ENCODE measurements around the gene ECHDC3.

The ECHDC3 gene

DNA sequence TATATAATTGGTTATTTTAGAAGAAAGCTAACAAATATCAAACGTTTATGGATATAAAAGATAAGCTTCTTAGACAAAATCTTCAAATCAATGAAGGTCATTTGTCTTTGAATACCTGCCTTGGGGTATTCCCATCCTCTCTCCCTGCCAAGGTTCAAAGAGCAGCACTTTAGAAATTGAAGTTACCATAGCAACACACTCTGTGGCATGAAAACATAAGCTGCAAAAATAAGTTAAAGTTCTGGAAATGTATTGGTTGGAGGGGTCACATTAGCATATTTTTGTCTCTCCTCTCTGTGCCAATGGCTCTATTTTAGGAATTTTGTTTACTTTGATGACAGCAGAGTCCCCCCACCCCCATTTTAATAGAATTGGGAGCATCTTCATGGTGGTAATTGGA is 12.0 kb downstream of the ECHDC3 start:
- no peak for DNase-seq (ENCODE audit: low read depth)

DNA sequence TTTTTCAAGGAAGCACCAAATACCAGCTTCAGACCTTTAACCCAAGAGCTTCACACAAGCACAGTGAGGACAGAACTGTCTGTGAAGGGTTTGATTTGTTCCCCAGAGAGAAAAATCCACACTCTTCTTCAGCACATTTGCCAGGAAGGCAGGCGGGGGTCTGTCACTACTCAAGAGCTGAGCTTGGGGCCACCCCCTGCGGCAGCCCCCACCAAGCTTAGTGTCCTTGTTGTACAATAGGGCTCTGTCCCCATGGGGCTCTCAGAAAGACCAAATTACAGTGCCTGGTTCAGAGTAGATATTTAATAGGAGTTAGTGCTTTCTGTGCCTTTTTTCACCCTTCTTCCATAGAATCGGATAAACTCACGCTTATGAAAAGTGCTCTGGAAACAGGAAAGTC is 12.4 kb downstream of the ECHDC3 start:
- no peak for DNase-seq (ENCODE audit: low read depth)

DNA sequence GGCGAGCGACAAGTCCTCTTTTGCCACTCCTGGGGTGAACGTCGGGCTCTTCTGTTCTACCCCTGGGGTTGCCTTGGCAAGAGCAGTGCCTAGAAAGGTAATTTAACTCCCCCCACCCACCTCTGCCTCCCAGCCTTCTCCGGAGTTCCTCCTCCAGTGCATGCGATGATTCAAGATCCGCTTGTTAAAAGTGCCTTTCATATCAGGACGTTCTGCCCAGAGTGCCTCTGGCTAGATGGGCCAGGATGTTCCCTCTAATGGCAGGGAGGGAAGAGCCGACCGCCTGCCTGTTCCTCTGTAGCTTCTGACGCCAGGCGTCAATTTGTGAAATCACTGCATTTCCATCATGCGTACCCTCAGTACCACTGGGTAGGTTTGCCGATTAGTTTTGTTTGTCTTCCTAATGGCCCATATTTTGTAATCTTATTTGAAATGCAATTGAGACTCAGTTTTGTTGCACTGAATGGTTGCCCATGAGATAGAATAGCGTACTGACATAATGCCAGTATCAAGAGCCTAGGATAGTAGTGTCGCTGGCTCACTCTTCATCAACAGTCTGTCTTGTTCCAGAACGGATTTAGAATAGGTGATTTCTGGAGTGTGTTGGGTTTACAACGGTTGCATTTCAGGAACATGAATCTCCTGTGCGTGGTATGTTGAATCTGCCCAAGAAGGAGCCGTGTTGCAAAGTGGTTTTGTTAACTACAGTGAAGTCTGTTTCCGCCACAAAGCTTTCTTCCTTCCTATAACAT is 13.5 kb downstream of the ECHDC3 start:
- DNase-seq (ENCODE audit: low read depth): no peak

DNA sequence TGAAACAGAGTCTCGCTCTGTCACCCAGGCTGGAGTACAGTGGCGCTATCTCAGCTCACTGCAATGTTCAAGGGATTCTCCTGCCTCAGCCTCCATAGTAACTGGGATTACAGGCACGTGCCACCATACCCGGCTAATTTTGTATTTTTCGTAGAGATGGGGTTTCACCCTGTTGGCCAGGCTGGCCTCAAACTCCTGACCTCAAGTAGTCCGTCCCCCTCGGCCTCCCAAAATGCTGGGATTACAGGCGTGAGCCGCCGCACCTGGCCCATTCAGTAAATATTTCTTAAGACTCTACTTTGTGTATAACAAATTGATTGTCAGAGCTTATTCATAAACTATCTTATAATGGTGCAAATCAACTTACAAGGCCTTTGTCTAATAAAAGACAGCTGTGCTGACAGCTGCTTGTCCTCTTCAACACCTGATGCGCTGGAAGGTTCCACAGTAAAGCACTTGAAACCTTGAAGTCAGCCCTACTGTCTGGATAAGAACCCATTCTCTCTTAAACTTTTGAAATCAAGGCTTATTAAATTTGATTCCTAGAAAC is 14.7 kb downstream of the ECHDC3 start:
- DNase-seq (ENCODE audit: low read depth): no peak

DNA sequence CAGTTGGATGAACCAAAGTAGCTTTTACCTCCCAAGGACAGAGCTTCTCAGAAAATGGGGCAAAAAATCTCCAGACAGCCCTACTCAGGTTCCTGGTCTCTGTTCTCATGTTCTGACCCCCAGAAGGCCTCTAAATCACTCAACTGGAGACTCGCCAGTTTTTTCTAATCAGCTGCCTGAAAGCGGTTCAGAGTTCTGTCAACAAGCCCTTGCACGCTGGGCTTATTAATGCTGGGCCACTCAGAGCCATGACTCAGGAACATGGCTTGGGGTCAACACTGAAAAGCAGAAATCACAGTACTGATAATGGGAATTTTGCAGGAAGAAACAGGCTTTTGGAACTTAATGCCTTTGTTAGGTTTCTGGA is 15.3 kb downstream of the ECHDC3 start:
- no peak for DNase-seq (ENCODE audit: low read depth)

DNA sequence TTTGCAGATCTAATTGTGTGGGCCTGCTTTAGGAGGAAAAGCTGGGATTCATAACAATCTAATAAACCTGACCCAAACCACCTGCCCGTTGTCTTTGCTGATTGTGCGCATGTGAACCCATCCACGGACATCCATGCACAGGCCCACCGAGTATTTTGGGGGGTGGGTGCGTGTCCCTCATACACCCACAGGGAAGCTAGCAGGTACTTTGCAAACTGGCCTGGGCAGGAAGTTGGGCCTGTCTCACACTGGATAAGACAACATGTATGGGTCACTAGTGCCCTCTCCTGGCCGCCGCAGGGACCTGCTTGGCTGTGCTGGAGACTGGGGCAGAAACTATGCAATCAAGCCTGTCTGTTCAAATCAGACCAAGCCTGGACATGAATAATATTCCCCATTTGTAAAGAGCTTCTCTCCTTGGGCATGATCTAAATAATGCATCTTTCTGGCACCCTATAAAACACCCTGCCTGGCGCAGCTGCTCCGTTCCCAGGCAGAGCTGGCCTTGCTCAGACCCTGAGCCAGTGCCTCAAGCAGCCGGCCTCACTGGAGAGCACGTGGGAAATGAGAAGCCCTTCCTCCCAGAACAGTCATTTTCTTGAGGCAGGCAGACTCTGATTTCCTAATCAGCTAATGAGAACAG is 15.8 kb downstream of the ECHDC3 start:
- DNase-seq (ENCODE audit: low read depth): peak; percentile 35

DNA sequence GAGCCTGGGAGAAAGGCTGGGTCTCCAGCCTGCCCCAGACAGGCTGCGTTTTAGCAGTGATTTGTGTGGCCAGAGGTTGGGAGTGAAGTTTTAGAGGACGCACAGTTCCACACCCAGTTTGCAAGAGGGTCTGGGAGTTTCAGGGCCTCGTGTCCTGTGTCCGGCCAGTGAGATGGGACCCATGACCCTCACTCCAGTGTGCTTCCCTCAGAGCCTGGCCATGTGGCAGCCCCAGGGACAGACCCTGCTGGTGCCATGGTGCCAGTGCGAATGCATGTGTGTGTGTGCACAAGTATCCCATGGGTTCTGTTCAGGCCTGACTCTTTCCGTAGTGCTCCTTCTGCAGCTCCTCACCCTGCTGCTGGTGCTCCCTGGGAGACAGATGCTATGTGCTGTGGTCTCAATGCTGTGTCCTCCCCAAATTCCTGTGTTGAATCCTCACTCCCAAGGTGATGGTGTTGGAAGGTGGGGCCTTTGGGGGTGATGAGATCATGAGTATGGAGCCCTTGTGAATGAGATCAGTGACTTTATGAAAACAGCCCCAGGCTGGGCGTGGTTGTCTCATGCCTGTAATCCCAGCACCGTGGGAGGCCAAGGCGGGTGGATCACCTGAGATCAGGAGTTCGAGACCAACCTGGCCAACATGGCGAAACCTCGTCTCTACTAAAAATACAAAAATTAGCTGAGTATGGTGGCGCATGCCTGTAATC is 16.5 kb downstream of the ECHDC3 start:
- DNase-seq (ENCODE audit: low read depth): no peak

DNA sequence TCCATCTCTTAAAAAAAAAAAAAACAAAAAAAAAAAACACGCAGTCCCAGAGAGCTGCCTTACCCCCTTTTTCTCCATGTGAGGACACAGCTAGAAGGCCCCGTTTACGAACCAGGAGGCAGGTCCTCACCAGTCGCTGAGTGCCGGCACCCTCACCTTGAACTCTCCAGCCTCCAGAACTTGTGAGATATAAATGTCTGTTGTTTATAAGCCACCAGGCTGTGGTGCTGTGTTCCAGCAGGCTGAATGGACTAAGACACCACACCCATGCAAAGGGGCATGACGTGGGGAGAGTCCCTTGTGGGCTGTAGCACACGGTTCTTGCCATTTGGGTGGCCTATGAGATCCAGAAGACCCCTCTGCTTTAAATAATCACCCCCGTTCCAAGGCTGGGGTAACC is 17.2 kb downstream of the ECHDC3 start:
- DNase-seq (ENCODE audit: low read depth): no peak

DNA sequence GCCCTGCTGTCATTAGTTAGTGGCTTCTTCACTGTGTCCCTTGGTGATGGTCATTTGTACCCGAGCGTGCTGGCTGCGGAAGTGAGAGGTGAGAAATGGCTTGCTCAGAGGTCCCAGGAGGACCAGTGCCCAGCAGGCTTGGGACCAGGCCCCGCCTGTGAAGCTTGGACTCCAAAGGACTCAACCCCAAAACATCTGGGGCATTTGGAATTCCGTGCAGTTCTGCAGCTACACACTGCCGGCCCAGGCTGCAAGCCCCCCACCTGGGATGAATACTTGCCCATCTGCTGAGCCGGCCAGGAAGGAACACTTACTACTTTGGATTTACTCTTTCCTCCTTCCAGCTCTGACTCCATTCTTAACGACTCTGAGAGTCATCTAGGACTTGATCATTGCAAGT is 18.0 kb downstream of the ECHDC3 start:
- no peak for DNase-seq (ENCODE audit: low read depth)

DNA sequence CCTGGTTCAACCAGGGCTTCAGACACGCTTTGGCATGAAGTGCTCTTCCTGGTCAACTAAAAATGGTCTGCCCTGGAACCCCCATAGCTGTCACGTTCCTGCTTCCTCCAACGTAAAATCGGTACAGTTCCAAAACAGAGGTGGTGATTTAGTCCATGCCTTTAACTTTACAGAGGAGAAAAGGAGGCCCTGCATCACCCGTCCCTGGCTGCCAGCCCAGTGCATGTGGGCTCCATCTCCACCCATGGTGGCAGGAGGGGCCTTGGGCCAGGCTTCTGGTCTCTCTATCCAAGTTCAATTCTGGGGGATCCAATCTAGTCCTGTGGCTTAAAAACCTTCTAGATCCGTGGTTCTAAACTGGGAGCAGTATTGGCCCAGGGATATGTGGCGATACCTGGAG is 18.7 kb downstream of the ECHDC3 start:
- DNase-seq (ENCODE audit: low read depth): no peak

DNA sequence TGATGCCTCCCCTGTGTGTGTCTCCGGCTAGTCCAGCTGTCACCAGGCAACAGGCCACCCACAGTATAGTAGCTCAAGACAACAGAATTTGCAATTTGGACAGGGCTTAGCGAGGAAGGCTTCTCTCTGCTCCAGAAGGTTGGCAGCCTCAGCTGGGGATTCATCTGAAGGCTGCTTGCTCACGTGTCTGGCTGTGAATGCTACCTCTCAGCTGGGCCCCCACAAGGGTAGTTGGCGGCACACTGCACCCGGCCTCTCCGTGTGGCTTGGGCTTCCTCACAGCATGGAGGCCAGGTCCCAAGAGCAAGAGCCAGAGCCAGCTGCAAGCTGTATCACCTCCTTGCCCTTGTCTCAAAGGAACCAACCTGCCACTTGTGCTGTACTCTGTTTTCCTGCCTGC is 19.2 kb downstream of the ECHDC3 start:
- no peak for DNase-seq (ENCODE audit: low read depth)

DNA sequence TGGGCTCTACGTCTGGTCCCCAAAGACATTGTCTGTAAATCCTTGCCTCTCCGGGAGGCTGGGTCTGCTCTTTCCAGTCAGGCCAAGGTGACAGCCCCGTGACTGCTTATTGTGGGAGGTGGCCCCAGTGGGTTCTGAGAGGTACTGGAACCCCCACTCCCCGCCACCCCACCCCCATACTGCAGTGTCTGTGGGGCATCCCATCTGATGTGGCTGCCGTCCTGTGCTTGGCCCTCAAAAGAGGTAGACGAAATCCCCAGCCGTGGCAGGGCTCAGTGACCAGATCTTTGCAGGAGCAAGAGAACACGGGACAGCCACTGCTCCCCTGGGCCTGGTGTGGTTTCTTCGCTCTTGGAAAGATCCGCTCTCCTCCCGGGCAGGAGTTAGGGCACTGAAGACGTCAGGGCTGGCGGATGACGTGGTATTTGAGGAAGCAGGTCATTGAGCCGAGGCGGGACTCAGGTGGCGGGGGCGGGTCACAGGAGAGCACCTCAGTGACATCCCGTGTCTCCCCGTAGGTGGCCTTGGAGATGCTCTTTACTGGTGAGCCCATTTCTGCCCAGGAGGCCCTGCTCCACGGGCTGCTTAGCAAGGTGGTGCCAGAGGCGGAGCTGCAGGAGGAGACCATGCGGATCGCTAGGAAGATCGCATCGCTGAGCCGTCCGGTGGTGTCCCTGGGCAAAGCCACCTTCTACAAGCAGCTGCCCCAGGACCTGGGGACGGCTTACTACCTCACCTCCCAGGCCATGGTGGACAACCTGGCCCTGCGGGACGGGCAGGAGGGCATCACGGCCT is 20.7 kb downstream of the ECHDC3 start:
- DNase-seq (ENCODE audit: low read depth): no peak

DNA sequence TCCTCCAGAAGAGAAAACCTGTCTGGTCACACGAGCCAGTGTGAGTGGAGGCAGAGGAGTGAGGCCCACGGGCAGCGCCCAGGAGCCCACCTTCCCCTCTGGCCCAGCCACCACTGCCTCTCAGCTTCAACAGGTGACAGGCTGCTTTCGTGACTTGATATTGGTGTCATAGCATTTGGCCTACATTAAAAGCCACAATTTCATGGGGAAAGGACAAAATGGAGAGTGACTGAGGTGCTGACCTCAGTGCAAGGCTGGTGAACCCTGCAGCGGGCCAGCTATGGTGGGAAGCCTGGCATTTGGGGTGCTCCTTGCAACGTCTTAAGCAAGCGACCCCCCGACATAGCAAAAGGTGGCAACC is 21.3 kb downstream of the ECHDC3 start:
- no peak for DNase-seq (ENCODE audit: low read depth)

DNA sequence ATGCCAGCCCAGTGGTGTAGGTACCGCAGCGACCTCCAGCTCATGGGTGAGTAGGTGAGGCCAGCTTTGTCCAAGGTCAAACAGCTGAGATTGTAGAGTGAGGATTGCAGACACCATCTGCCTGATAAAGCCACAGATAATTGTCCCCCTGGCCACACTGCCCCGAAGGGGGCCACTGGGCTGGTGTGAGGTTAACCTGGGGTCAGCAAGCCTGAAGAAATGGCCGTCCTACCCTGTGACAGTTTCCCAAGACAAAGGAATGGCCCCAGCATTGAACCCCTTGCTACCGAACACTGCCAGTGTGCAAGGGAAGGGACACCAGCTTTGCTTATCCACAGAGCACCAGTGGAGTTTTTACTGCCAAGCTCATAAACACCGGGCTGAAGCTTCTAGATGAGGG is 23.0 kb downstream of the ECHDC3 start:
- no peak for DNase-seq (ENCODE audit: low read depth)

DNA sequence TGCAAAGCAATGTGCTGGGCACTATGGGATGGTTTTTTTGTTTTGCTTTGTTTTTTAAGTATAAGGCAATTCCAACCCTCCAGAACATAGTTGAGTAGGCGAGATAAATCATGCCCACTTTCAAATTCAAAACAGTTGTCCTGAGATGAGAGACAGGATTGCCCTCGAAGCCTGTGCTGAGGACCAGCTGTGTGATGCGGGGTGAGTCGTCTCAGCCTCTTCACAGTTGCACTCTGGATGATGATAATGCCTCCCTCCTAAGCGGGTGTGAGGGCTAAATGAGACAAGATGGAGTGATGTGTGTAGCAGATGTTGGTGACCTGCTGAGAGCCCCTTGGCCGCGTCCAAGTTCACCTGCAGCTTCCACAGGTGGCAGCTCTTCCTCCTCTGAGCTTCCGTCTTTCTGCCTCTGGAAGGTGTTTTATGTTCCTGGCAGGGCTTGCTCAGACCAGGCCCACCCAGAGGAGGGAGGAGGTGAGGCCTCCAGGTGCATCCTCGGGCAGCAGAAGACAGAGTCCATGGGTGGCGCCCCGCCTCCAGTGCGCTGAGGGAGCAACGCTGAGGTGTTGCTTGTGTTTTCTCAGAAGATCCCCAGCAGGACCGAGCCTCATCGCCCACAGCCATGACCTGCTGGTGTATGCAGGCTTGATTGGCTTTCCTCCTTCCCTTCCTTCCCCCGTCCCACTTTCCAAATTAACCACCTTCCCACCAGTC is 30.6 kb downstream of the ECHDC3 start:
- no peak for DNase-seq (ENCODE audit: low read depth)

DNA sequence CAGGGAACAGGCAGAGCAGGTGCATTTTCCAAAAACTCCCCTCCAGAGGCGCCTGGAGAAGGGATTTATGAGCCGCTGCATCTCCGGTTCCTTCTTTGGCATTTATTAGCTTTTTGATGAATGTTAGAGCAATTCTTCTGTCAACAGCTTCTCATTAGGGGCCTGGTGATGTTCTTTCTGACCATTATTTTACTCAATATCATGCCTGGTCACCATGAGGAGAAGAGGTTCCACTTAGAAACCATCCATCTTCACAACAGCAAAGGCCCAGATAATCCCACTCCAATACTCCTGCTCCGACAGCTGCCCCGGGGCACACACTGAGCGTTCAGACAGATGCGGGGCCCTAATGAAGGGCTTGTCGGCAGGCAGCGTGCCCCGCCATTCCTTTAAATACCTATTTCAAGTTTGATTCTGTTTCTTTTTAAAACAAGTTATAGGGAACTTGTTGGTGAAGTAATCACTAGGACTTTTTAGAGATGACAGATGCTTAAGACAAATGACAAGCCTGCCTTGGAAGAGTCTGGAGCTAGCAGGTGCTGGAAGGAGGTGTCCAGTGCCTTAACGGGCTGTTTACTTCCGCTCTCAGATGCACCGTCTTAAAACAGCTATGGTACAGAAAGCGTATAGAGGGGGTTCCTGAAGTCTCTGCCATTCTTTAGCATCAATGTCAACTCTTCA is 31.7 kb downstream of the ECHDC3 start:
- DNase-seq (ENCODE audit: low read depth): no peak

DNA sequence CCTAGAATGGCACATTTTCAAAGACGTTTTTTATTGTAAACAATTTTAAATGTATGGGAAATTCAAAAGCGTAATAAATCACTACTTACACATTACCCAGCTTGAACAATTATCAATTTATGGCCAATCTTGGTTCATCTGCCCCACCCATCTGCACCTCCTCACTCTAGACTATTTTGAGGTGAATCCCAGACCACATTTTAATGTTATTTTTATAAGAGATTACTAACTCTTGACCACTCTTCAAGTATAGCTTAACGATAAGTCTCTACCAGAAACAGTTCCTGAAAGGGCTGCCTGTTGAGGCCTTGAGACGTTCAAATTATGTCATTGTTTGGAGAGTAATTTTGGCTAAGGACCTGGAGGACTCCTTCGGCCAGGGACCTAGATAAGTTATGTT is 33.2 kb downstream of the ECHDC3 start:
- no peak for DNase-seq (ENCODE audit: low read depth)

DNA sequence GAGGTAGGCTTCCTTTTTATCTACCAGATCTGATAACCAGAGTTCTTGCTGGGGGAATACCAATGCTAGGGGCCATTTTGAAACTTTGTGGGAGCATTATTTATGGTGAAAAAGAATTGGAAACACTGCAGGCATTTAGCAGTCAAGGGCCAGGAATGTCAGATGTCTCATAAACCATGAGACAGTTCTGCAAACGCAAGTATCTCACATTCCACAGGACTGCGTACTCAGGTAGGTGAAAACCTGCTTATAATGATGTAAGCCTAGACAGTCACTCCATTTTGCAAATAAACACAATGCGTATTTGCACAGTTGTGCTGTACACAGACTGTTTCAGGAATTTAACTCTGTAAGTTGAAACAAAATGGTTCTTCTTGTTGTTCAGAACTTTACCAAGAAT is 33.9 kb downstream of the ECHDC3 start:
- DNase-seq (ENCODE audit: low read depth): no peak

DNA sequence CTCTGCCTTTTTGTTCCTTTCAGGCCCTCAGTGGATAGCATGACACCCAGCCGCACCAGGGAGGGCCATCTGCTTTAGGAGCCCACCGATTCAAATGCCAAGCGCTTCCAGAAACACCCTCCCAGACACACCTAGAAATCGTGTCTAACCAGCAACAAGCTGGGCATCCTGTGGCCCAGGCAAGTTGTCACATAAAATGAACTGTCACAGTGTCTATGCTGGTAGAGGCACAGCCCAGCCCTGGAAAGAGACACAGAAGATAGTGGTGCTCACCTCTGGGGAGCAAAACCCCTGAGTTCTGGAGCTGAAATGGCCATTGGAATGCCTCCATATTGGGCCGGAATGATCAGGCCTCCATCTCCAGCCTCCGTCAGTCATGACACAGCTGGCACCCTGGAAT is 38.9 kb downstream of the ECHDC3 start:
- no peak for DNase-seq (ENCODE audit: low read depth)

DNA sequence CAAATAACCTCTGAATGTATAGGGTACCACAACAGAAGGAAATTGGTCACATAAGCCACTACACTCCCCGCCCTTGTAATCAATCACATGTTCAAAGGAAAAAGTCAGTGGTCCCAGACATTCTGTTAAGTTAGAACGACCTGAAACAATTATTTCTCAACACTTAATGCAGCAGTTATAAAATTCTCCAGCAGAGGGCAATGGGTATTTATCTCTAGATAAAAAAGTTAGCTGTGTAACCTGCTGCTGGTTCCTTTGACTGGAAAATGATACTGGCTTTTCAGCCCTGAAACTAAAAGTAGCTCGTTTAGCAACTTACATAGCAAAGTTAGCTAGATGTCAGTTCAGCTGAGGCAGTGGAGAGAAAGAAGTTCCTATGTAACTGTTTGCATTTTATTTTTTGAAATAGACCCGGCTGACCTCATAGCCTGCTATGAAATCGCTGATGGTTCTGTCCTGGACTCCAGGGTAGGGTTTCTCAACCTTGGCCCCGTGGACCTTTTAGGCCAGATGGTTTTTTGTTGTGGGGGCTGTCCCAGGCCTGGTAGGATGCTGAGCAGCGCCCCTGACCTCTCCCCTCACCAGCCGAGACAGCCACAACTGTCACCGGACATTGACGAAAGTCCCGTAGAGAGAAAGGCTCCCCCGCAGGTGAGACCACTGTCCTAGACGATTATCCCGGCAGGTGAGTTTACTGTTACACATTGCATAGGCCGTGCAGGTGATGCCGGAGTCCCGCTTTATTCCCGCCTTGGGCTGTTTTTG is 40.8 kb downstream of the ECHDC3 start:
- DNase-seq (ENCODE audit: low read depth): peak; percentile 26

DNA sequence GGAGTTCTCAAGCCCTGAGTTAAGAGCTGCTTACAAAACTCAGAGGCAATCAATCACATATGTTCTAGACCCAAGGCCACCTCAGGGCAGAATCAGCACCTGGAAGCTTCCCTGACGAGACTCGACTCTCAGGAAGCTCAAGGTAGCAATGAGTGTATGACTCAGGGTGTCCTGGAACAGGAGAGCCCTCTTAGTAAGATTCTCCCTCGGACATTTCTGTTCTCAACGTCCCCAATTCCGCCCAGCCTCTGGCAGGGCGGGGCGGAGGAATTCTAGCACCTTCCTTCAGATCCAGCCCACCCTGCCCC is 41.3 kb downstream of the ECHDC3 start:
- DNase-seq (ENCODE audit: low read depth): no peak

All from CMK (cell line).